ENCODE data around the gene HCN2. TPM values are rescaled to one million over a fixed set of nuclear protein-coding genes. Genes with fewer than 3 reads are reported as not detected.

HCN2 gene
- total and polyA plus RNA-seq, 7 donors = 0.04 to 0.13 (median 0.07) TPM; not detected in 3

DNA sequence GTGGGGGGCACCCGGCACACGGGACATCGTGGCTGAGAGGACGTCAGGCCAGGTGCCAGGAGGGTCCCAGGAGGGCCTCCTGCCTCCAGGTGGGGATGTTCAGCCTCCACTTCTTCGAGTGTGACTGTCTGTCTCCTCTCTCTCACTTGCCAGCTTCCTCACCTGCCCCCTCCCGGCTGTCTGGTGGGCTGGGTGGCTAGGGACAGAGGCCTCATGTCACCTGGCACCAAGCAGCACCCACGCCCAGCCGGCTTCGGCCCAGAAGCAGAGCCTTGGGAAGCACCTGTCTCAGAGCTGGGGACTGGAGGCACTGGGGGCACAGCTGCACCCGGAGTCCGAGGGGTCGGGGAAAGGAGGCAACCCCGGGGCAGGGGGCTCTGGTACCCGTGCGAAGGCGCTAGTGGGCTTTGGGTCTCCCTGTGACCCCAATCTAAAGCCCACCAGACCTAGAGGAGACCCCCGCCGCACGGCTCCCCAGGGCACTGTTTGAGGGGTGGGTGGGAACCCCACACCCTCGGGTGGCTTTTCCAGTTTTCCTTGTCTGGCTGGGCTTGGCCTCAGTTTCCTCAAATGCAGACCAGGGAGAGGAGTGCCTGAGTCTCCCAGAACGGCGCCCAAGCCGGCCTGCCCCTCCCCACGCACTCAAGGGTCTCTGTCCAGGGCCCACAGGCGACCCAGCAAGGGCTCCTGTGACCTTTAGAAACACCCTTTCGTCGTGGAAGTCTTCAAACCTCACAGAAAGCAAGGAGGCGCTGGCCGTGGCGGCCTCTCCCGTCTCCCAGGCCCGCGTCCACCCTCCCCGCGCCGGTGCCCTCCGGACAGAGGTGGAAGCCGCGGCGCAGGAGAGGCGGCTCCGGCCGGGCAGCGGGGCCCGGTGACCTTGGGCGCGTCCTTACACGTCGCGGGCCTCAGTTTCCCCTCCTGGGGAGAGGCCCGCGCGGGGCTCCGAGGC lies 664 bp upstream of the HCN2 start:
- Histone ChIP-seq H3K36me3 (ENCODE audit: insufficient read depth in 1 of 2, low read depth in 1 of 2) (no peaks in the 10 kb centered on the region), H3K4me1 (peaks cover 3% of the 10 kb centered on the region), H3K4me3 (peak overlapping the region; percentile 30), H3K27me3 (ENCODE audit: insufficient read depth in 3 of 3, low read length in 2 of 3) (peaks cover 0 to 40% (median 20%) of the 10 kb centered on the region in 3 donors), H3K9me3 (no peaks in the 10 kb centered on the region), H3K27ac (no peak overlapping the region)
- DNase-seq = no peak
- intact Hi-C loops (cut with DNase I) = loop anchor here in 1 of 2 donors (10.0 kb wide), 1 partner anchor 146 kb away; no protein-coding TSS in a partner anchor
- ATAC-seq = no peak
- TF ChIP-seq, protein P1, sequence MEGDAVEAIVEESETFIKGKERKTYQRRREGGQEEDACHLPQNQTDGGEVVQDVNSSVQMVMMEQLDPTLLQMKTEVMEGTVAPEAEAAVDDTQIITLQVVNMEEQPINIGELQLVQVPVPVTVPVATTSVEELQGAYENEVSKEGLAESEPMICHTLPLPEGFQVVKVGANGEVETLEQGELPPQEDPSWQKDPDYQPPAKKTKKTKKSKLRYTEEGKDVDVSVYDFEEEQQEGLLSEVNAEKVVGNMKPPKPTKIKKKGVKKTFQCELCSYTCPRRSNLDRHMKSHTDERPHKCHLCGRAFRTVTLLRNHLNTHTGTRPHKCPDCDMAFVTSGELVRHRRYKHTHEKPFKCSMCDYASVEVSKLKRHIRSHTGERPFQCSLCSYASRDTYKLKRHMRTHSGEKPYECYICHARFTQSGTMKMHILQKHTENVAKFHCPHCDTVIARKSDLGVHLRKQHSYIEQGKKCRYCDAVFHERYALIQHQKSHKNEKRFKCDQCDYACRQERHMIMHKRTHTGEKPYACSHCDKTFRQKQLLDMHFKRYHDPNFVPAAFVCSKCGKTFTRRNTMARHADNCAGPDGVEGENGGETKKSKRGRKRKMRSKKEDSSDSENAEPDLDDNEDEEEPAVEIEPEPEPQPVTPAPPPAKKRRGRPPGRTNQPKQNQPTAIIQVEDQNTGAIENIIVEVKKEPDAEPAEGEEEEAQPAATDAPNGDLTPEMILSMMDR (IDR thresholded peaks at IDR 0.05) = no peak
- WGBS, 3 donors = 12 to 16% (median 13%) methylated on average over 46 to 54 of the region's 54 CpGs

- H3K4me1 ChIP-seq = no peaks in the 10 kb centered on the region
- peaks cover 0 to 47% (median 20%) of the 10 kb centered on the region in 3 donors for H3K27me3 ChIP-seq (ENCODE audit: insufficient read depth in 3 of 3, low read length in 2 of 3)
- 0 to 2% (median 1%) methylated on average over 9 to 50 of the region's 50 CpGs for WGBS, 3 donors
- no peaks in the 10 kb centered on the region for H3K9me3 ChIP-seq
- H3K27ac ChIP-seq = no peak overlapping the region
- intact Hi-C loops (cut with DNase I) = loop anchor here in 1 of 2 donors (5.0 kb wide), 1 partner anchor 37 kb away; no protein-coding TSS in a partner anchor
- TF ChIP-seq, protein P1 (IDR thresholded peaks at IDR 0.05) = no peak
- DNase-seq (no peak), ATAC-seq (no peak)
- no peaks in the 10 kb centered on the region for H3K36me3 ChIP-seq (ENCODE audit: insufficient read depth in 1 of 2, low read depth in 1 of 2)
- H3K4me3 ChIP-seq = peak overlapping the region; percentile 28
Measured at GRCh38 chr19:590396-590745, 690 bp downstream of the HCN2 start.

- intact Hi-C loops (cut with DNase I) = loop anchor here in 1 of 2 donors (5.0 kb wide), 1 partner anchor 37 kb away; no protein-coding TSS in a partner anchor
- no peaks in the 10 kb centered on the region for H3K4me1 ChIP-seq
- WGBS, 3 donors = 3 to 10% (median 8%) methylated on average over 16 to 41 of the region's 41 CpGs
- peaks cover 0 to 51% (median 20%) of the 10 kb centered on the region in 3 donors for H3K27me3 ChIP-seq (ENCODE audit: insufficient read depth in 3 of 3, low read length in 2 of 3)
- ATAC-seq = no peak
- H3K27ac ChIP-seq = no peak overlapping the region
- H3K4me3 ChIP-seq = no peak overlapping the region
- H3K36me3 ChIP-seq (ENCODE audit: insufficient read depth in 1 of 2, low read depth in 1 of 2) = no peaks in the 10 kb centered on the region
- DNase-seq = no peak
- no peaks in the 10 kb centered on the region for H3K9me3 ChIP-seq
- TF ChIP-seq, protein P1 (IDR thresholded peaks at IDR 0.05) = no peak
Measured at GRCh38 chr19:590750-591098, 1.0 kb downstream of the HCN2 start.

DNA sequence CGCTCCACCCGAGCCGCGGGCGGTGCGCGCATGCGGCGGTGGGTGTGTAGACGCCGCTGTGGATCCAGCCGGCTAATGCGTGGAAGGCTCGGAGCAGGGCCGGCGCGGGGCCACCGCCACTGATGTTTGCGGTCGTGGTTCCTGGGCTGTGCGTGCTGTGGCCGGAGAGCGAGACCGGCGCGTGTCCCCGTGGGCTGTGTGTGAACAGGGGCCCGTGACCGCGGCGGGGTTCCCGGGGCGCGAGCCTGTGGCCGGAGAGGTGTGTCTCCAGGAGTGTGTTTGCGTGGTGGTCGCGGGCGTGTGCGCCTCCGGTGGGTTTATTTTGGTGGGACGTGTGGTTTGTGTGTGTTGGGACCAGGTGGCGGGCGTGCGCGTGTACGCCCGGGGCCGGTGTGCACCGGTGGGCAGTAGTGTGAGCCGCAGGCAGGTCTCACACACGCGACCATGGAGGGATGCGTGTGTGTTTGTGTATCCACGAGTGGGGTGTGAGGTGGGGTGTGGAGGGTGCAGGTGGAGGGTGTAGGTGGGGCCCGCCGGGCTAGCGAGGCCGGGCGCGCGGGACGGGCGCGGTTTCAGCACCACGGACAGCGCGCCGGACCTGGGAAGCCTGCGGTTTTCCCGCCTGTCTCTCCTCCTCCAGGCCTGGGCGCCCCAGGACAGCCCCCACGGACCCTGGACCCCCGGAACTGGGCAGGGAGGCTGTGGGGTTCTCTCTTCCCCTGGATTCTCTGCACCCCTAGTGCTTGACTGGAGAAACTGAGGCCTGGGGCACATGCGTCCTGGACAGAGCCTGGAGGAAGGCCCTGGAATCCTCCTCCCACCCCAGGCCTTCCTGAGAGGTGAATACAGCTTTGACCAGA lies 1.6 kb downstream of the HCN2 start:
- peaks cover 0 to 57% (median 22%) of the 10 kb centered on the region in 3 donors for H3K27me3 ChIP-seq (ENCODE audit: insufficient read depth in 3 of 3, low read length in 2 of 3)
- DNase-seq (no peak), ATAC-seq (peak; percentile 47 to 69 (median 60))
- no peak overlapping the region for H3K27ac ChIP-seq
- H3K4me1 ChIP-seq = no peaks in the 10 kb centered on the region
- no peak overlapping the region for H3K4me3 ChIP-seq
- H3K36me3 ChIP-seq (ENCODE audit: insufficient read depth in 1 of 2, low read depth in 1 of 2) = no peaks in the 10 kb centered on the region
- H3K9me3 ChIP-seq = no peaks in the 10 kb centered on the region
- intact Hi-C loops (cut with DNase I) = loop anchor here in 1 of 2 donors (5.0 kb wide), 1 partner anchor 36 kb away; no protein-coding TSS in a partner anchor
- 26 to 32% (median 32%) methylated on average over 68 to 75 of the region's 75 CpGs for WGBS, 3 donors
- TF ChIP-seq, protein P1 (IDR thresholded peaks at IDR 0.05) = no peak
